ENCODE measurements around the gene SSBP2. TPM values are rescaled to one million over a fixed set of nuclear protein-coding genes. Genes with fewer than 3 reads are reported as not detected.
"Not testable (repeated sequence)": the region's sequence is repeated elsewhere in the genome, so short reads cannot be mapped to it uniquely, and the experiment has no call there.

The SSBP2 gene
- total RNA-seq, 1 experiment from 2014 or later = 11.2 TPM

- no peak for DNase-seq (ENCODE audit: low read depth)
These were observed 85.1 kb downstream of the SSBP2 start for GRCh38 chr5:81665795-81666194.

GRCh38 chr5:81660624-81661023 is 90.3 kb downstream of the SSBP2 start:
- DNase-seq (ENCODE audit: low read depth) = not testable (repeated sequence)

- no peak for DNase-seq (ENCODE audit: low read depth)
These were observed 93.5 kb downstream of the SSBP2 start for GRCh38 chr5:81657386-81657785.

GRCh38 chr5:81656783-81657182 is 94.1 kb downstream of the SSBP2 start:
- DNase-seq (ENCODE audit: low read depth) = no peak

GRCh38 chr5:81650987-81651386 is 99.9 kb downstream of the SSBP2 start:
- DNase-seq (ENCODE audit: low read depth) = no peak

- DNase-seq (ENCODE audit: low read depth) = no peak
These were observed 104.4 kb downstream of the SSBP2 start for GRCh38 chr5:81646469-81646995.

GRCh38 chr5:81642210-81642609 is 108.7 kb downstream of the SSBP2 start:
- no peak for DNase-seq (ENCODE audit: low read depth)

GRCh38 chr5:81639556-81639955 is 111.3 kb downstream of the SSBP2 start:
- DNase-seq (ENCODE audit: low read depth) = no peak

- DNase-seq (ENCODE audit: low read depth) = no peak
These were observed 112.4 kb downstream of the SSBP2 start for GRCh38 chr5:81638471-81638870.

- DNase-seq (ENCODE audit: low read depth) = no peak
These were observed 117.0 kb downstream of the SSBP2 start for GRCh38 chr5:81633891-81634290.

- DNase-seq (ENCODE audit: low read depth) = no peak
These were observed 117.4 kb downstream of the SSBP2 start for GRCh38 chr5:81633471-81633870.

GRCh38 chr5:81632679-81633078 is 118.2 kb downstream of the SSBP2 start:
- no peak for DNase-seq (ENCODE audit: low read depth)

GRCh38 chr5:81631621-81632020 is 119.3 kb downstream of the SSBP2 start:
- no peak for DNase-seq (ENCODE audit: low read depth)

- DNase-seq (ENCODE audit: low read depth) = no peak
These were observed 119.8 kb downstream of the SSBP2 start for GRCh38 chr5:81631124-81631523.

- no peak for DNase-seq (ENCODE audit: low read depth)
These were observed 120.2 kb downstream of the SSBP2 start for GRCh38 chr5:81630684-81631083.

- no peak for DNase-seq (ENCODE audit: low read depth)
These were observed 120.9 kb downstream of the SSBP2 start for GRCh38 chr5:81629986-81630385.

GRCh38 chr5:81628061-81628460 is 122.8 kb downstream of the SSBP2 start:
- peak; percentile 7 for DNase-seq (ENCODE audit: low read depth)

- DNase-seq (ENCODE audit: low read depth) = peak; percentile 96
These were observed 124.4 kb downstream of the SSBP2 start for GRCh38 chr5:81626524-81626923.

GRCh38 chr5:81609810-81610375 is 141.0 kb downstream of the SSBP2 start:
- no peak for DNase-seq (ENCODE audit: low read depth)

- DNase-seq (ENCODE audit: low read depth) = no peak
These were observed 141.9 kb downstream of the SSBP2 start for GRCh38 chr5:81608976-81609375.

- DNase-seq (ENCODE audit: low read depth) = no peak
These were observed 143.2 kb downstream of the SSBP2 start for GRCh38 chr5:81607693-81608092.

GRCh38 chr5:81606150-81606549 is 144.7 kb downstream of the SSBP2 start:
- DNase-seq (ENCODE audit: low read depth) = no peak

- DNase-seq (ENCODE audit: low read depth) = no peak
These were observed 145.6 kb downstream of the SSBP2 start for GRCh38 chr5:81605299-81605698.

- DNase-seq (ENCODE audit: low read depth) = no peak
These were observed 146.7 kb downstream of the SSBP2 start for GRCh38 chr5:81604193-81604592.

Data from HT1080 (cell line).